Measurements from ENCODE around the gene TMEM39B.
"Not testable (repeated sequence)": the region's sequence is repeated elsewhere in the genome, so short reads cannot be mapped to it uniquely, and the experiment has no call there.

Gene TMEM39B

GRCh38 chr1:32068957-32069588, 3.7 kb upstream of the TMEM39B start:
- DNase-seq (ENCODE audit: low read depth in 2 of 2): no peak

GRCh38 chr1:32071758-32072621, 749 bp upstream of the TMEM39B start:
- no peak for DNase-seq (ENCODE audit: low read depth in 2 of 2)

GRCh38 chr1:32073299-32074229, 825 bp downstream of the TMEM39B start:
- no peak for DNase-seq (ENCODE audit: low read depth in 2 of 2)

- no peak for DNase-seq (ENCODE audit: low read depth in 2 of 2)
Observed at GRCh38 chr1:32074841-32075240, 2.1 kb downstream of the TMEM39B start.

- DNase-seq (ENCODE audit: low read depth in 2 of 2): no peak
Observed at GRCh38 chr1:32077451-32077850, 4.7 kb downstream of the TMEM39B start.

- no peak for DNase-seq (ENCODE audit: low read depth in 2 of 2)
Observed at GRCh38 chr1:32082022-32082421, 9.3 kb downstream of the TMEM39B start.

- DNase-seq (ENCODE audit: low read depth in 2 of 2): not testable (repeated sequence)
Observed at GRCh38 chr1:32086381-32086780, 13.6 kb downstream of the TMEM39B start.

- DNase-seq (ENCODE audit: low read depth in 2 of 2): no peak
Observed at GRCh38 chr1:32091176-32091575, 18.4 kb downstream of the TMEM39B start.

GRCh38 chr1:32091591-32091990, 18.9 kb downstream of the TMEM39B start:
- no peak for DNase-seq (ENCODE audit: low read depth in 2 of 2)

GRCh38 chr1:32094746-32095521, 22.2 kb downstream of the TMEM39B start:
- no peak for DNase-seq (ENCODE audit: low read depth in 2 of 2)

- no peak for DNase-seq (ENCODE audit: low read depth in 2 of 2)
Observed at GRCh38 chr1:32099426-32099825, 26.7 kb downstream of the TMEM39B start.

- no peak for DNase-seq (ENCODE audit: low read depth in 2 of 2)
Observed at GRCh38 chr1:32100359-32100758, 27.6 kb downstream of the TMEM39B start.

- DNase-seq (ENCODE audit: low read depth in 2 of 2): no peak
Observed at GRCh38 chr1:32100807-32101708, 28.3 kb downstream of the TMEM39B start.

GRCh38 chr1:32104127-32104526, 31.4 kb downstream of the TMEM39B start:
- DNase-seq (ENCODE audit: low read depth in 2 of 2): no peak

GRCh38 chr1:32105338-32105737, 32.6 kb downstream of the TMEM39B start:
- DNase-seq (ENCODE audit: low read depth in 2 of 2): no peak

- DNase-seq (ENCODE audit: low read depth in 2 of 2): no peak
Observed at GRCh38 chr1:32106663-32107275, 34.0 kb downstream of the TMEM39B start.

- peak; percentile 75 to 77 for DNase-seq (ENCODE audit: low read depth in 2 of 2)
Observed at GRCh38 chr1:32107742-32108661, 35.3 kb downstream of the TMEM39B start, which contains the start of gene KPNA6. TSS of gene KPNA6 (plus strand) at chr1:32108056. CDS start at chr1:32108131, 75 bp downstream.

GRCh38 chr1:32111040-32111623, 38.4 kb downstream of the TMEM39B start:
- no peak for DNase-seq (ENCODE audit: low read depth in 2 of 2)
